Stimulated activated CD4-positive, alpha-beta T cell treated with anti-CD3 and anti-CD28 coated beads, TNF-alpha, amount 100 ng/mL, for 48 hours (primary cell): ENCODE measurements around the gene RAD51B.

Experiments
- DNase-seq, 3 donors: peaks; one replicate each; pipeline ENCODE4 v3.0.0-alpha.2; 2020; ENCODE audit warnings: low read depth in 3 of 3

RAD51B gene

GRCh38 chr14:68506645-68507419, 687.3 kb downstream of the RAD51B start:
- no peak for DNase-seq

DNA sequence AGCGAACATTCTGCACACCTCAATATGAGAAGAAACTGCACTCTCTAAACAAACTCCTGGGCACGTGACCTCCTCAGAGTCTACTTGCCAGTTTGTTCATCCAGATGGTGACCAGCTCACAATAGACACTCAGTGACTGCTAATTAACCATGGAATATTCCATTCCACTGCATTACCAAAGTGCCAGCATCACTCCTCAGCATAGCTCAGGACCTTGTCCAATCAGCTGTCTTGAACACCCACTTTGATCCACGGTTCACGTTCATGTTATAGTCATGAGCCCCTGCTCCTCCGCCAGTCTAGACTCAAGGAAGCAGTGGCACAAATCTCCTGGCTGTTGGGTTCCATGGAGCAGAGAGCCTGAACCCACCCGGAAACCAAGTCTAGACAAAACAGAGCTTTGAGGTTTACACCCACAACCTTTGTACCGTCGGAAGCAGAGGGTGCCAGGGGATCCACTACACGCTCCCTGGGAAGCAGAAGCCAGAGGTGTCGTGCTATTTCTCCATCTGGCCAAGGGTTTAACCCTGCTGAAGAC, 688.0 kb downstream of the RAD51B start:
- no peak for DNase-seq

GRCh38 chr14:68508581-68508980, 689.0 kb downstream of the RAD51B start:
- DNase-seq: no peak

- DNase-seq: no peak
These were observed 689.8 kb downstream of the RAD51B start for GRCh38 chr14:68509188-68509983.

- no peak for DNase-seq
These were observed 690.9 kb downstream of the RAD51B start for GRCh38 chr14:68510201-68511128.

DNA sequence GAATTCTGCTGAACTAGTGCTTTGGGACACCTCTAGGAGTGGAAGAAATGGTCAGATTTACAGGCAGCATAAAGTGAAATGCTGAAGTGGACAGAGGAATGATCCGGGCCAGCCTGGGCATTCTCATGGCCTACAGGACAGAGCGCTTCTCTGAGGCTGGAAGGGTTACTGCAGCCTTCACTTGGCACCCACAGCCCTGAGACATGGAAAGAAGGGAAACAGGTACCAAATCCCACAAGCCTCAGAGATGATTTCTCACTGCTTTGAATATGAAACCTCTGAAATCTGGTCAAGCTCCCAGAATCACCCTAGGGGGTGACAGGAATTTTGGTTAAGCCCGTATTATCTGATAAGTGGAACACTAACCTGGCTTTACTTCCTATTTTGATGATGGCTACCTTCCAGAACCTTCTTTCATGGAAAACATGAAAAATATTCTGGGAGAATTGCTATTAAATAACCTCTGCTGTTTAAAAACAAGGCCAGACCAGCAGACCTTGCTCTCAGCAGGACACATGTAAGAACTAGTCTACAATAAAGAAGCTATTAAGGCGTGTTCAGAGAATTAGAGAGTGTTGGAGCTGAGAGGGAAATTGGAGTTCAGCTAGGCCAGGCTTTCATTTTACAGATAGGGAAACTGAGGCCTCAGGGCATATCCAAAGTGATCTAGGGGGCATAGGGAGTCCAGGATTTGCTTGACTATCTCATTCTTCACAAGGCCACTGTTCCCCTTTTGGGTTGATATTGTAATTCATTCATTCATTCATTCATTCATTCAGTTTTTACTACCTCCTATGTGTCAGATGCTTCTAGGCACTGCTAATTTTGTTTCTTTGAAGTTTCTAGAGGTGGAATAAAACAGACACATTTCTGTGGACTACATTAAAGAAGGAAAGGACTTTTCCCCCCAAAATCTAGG, 691.8 kb downstream of the RAD51B start:
- no peak for DNase-seq

- no peak for DNase-seq
These were observed 692.5 kb downstream of the RAD51B start for GRCh38 chr14:68512088-68512487.

GRCh38 chr14:68513137-68513536, 693.6 kb downstream of the RAD51B start:
- DNase-seq: no peak

DNA sequence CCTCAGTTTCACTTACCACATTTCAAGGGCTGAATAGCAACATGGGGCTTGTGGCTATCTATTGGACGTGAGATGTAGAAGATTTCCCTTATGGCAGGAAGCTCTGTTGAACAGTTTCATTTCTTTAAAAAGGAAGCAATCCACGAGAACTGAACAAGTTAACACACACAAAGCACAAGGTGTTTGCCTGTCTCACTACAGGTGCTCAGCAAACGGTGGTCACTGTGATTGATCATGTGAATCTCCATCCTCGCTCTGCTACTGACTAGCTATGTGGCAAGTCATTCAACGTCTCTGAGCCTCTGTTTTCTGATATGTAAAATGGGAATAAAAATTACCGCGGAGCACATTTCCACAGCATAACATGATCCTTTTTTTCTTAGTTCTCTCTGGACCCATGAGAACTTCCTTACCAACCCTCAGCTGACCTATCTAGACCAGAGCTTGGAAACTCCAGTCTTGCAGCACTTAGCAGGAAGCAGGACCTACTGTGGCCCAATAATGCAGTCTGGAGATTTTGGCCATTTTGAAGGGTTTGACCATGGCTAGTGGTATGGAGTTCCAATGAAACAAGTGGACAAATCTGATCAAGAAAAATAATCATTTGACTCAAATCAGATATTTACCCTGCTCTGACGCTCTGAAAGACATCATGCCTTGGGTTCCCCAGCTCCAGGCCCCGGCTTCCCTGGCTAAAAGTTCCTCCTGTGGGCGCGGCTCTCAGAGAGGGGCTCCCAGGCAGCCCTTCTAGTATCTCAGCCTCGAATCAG, 694.4 kb downstream of the RAD51B start:
- DNase-seq: no peak

GRCh38 chr14:68514608-68515194, 695.1 kb downstream of the RAD51B start:
- DNase-seq: no peak

DNA sequence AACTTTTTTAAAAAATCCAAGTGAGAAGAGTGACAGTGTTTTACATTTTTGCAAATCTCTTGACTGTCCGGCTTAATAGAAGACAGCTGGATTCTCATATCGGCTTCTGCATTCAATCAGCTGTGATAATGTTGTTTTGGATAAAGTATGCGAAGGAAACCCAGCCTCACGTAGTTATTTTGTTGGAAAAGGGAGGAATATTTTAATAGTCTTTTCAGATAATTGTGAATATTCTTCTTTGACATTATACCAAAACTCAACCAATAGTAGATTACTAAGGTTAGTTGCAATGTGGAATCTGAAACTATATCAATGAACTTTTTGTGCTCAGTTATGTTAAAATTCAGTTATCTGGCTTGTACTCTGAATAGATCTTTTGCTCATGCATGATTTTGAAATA, 696.8 kb downstream of the RAD51B start:
- DNase-seq: no peak

GRCh38 chr14:68518166-68518565, 698.6 kb downstream of the RAD51B start:
- no peak for DNase-seq

DNA sequence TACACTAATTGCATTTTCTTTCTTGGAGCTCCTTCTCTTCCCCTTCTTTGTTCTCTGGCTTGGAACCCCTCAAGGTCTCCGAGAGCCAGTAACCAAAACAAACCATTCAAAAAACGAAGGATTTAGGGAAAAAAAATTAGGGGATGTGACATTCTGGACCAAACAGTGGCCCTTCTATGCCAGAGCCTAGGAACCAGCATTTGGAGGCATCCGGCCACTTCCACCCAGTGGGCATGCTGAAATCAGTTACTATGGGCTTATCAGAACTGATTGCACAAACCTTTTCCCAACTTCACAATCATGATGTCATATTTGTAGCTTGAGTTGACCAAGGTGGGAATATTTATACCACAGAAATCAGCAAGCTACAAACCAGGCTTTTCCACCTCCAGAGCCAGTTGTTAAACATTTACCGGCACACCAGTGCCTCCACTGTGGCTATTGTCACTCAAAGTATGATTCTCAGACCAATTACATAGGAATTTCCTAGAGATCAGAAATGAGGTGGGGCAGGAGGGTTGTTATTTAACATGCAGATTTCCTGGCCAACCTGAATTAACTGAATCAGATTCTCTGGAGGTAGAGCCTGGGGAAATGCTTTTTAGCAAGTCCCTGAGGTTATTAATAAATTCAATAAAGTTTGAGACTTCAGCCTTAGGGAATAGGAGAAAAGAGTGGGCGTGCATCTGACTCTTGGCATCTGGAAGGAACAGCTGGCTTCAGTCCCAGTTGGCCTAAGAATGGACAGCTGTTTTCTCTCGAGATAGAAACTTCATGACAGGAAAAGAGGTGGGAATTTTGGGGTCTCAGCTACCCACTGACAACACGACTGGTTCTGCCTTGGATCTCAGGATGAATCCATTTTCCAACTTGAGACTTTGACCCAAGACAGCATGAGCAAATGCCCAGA, 699.4 kb downstream of the RAD51B start:
- no peak for DNase-seq

- DNase-seq: no peak
These were observed 700.1 kb downstream of the RAD51B start for GRCh38 chr14:68519671-68520187.

DNA sequence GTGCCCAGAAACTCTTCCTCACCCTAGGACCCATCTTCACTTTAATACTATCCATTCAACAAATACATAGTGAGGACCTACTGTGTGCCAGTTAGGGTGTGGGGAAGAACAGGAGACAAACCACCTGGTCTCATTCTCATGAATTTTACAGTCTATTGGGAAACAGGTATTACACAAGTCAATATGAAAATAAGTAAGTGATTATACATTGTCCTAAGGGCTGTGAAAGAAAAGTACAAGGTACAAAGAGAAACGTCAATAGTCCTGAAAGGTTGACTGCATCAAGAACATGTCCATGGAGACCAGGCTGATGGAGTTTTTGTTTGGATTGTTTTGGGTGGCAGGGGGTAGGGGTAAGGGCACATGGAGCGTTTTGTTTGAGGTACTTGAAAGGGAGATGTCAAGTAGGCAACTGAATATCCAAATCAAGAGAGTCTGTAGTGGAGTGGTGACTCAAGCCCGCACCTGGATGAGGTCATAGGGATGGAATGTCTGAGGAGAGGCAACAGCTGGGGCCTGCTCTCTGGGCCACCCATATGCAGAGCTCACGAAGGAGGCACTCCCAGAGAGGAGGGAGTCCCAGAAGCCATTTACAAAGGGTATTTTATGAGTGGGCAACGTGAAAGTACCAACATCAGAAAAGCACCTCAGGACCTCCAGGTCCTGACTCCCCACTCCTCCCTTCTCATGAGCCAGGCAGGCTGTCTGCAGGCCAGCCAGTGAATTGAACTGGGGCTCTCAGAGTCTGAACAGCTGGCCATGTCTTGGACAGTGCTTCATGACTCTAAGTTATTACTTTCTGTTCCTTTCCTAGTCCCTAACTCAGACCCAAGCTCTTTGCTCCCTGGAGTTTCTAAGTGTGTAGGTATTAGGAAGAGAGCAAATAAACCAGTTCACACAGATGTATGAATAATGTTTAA, 701.3 kb downstream of the RAD51B start:
- no peak for DNase-seq

- DNase-seq: no peak
These were observed 702.0 kb downstream of the RAD51B start for GRCh38 chr14:68521557-68521901.

DNA sequence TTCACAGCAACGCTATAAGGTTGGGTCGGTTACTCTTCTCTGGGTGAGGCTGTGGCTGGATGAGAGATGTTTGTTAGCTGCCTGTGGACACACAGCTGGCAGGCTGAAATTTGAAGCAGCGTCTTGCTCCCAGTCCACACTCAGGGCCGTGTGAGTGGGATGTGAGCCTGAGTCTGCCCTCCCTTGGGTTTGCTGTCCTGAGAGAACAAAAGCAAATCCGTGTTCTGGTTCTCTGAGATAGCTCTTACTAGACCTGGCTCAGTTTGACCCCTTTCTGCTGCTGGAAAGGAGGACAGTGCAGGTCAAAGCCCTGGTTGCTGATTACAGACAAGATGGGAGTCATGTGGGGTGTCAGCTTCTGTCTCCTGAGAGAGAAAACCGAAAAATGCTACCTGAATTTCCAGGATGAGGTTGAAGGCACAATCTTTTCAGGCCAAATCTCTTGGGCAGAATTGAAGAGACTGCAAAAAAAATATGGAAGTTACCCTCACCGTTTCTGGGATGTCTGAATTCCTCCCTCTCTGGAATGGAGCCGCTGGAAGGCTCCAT, 702.5 kb downstream of the RAD51B start:
- DNase-seq: no peak
